GM23338 (cell line): ENCODE results near the gene EPB41L4A. TPM values are rescaled to one million over a fixed set of nuclear protein-coding genes. Genes with fewer than 3 reads are reported as not detected.

Source experiments
- ATAC-seq: fragments of 200-7000 bp; cut with Tn5 transposase; 3 replicates; pipeline ENCODE4 v1.9.1; 2020
- DNase-seq: peaks from one replicate; pipeline ENCODE4 v3.0.0-alpha.2; 2015; ENCODE audit warnings: low spot score
- H2AFZ ChIP-seq: fragments of 200-600 bp; sonication (generic); 2 replicates; pipeline ENCODE4 v1.8.0; 2016; ENCODE audit warnings: antibody characterized with exemption, mild to moderate bottlenecking, moderate library complexity
- H3F3A ChIP-seq: fragments of 200-600 bp; sonication (generic); replicated peaks from 2 replicates; pipeline ENCODE4 v1.8.0; 2017; ENCODE audit warnings: antibody characterized with exemption, mixed run types, low read depth
- H3K27ac ChIP-seq: fragments of 200-600 bp; sonication (generic); 2 replicates; pipeline ENCODE4 v1.6.1; 2016; ENCODE audit warnings: low read depth
- H3K27me3 ChIP-seq: fragments of 200-600 bp; sonication (generic); 2 replicates; pipeline ENCODE4 v1.8.0; 2016; ENCODE audit warnings: mild to moderate bottlenecking, mixed run types, moderate library complexity; ENCODE audit not compliant: insufficient read depth
- H3K36me3 ChIP-seq: fragments of 200-600 bp; sonication (generic); 2 replicates; pipeline ENCODE4 v1.8.0; 2016; ENCODE audit warnings: mild to moderate bottlenecking; ENCODE audit not compliant: insufficient read depth
- H3K4me1 ChIP-seq: fragments of 200-600 bp; sonication (generic); 2 replicates; pipeline ENCODE4 v1.8.0; 2016; ENCODE audit warnings: mild to moderate bottlenecking, moderate library complexity; ENCODE audit not compliant: insufficient read depth
- H3K4me2 ChIP-seq: fragments of 200-600 bp; sonication (generic); 2 replicates; pipeline ENCODE4 v1.7.1; 2017; ENCODE audit warnings: mixed run types
- H3K4me3 ChIP-seq: fragments of 200-600 bp; sonication (generic); 2 replicates; pipeline ENCODE4 v1.6.1; 2016; ENCODE audit warnings: mixed run types
- H3K79me2 ChIP-seq: fragments of 200-600 bp; sonication (generic); replicated peaks from 2 replicates; pipeline ENCODE4 v1.8.0; 2017; ENCODE audit warnings: mild to moderate bottlenecking; ENCODE audit not compliant: insufficient read depth
- H3K9me2 ChIP-seq: fragments of 200-600 bp; sonication (generic); 2 replicates; pipeline ENCODE4 v1.8.0; 2017; ENCODE audit not compliant: insufficient read depth
- H4K20me1 ChIP-seq: fragments of 200-600 bp; sonication (generic); replicated peaks from 2 replicates; pipeline ENCODE4 v1.8.0; 2017; ENCODE audit warnings: mild to moderate bottlenecking; ENCODE audit not compliant: insufficient read depth
- H3K27ac Mint-ChIP-seq: 2 replicates; pipeline ENCODE4 v1.8.0; 2020; ENCODE audit warnings: inconsistent platforms, mild to moderate bottlenecking, moderate library complexity, mixed read lengths
- H3K27me3 Mint-ChIP-seq: 3 replicates; pipeline ENCODE4 v1.8.0; 2022; ENCODE audit warnings: low read depth, mild to moderate bottlenecking, moderate library complexity, mixed read lengths, inconsistent platforms; ENCODE audit not compliant: insufficient read depth, poor library complexity
- H3K36me3 Mint-ChIP-seq: 3 replicates; pipeline ENCODE4 v1.8.0; 2021; ENCODE audit warnings: low read depth, mild to moderate bottlenecking, inconsistent platforms, moderate library complexity, mixed read lengths
- H3K4me1 Mint-ChIP-seq: 3 replicates; pipeline ENCODE4 v1.8.0; 2020; ENCODE audit warnings: mild to moderate bottlenecking, inconsistent platforms, mixed read lengths
- H3K4me3 Mint-ChIP-seq: 3 replicates; pipeline ENCODE4 v1.8.0; 2021; ENCODE audit warnings: moderate library complexity, mild to moderate bottlenecking, inconsistent platforms, mixed read lengths
- H3K9me3 Mint-ChIP-seq: 3 replicates; pipeline ENCODE4 v1.8.0; 2020; ENCODE audit warnings: moderate library complexity, mild to moderate bottlenecking, inconsistent platforms, mixed read lengths
- CREB1 ChIP-seq: fragments of 250-450 bp; sonication (Bioruptor Pico); IDR thresholded peaks from 2 replicates; pipeline ENCODE4 v1.5.0; 2020; ENCODE audit warnings: low read depth, mild to moderate bottlenecking, moderate library complexity
- CTCF ChIP-seq, 2 experiments: fragments of 200-600 bp in 1 of 2; sonication (generic) in 1 of 2; conservative IDR thresholded peaks; 2 replicates each; pipeline versions ENCODE4 v1.5.1 to v1.6.1; 2016 to 2017; ENCODE audit warnings: antibody characterized with exemption in 2 of 2, low read depth in 2 of 2, mild to moderate bottlenecking in 2 of 2, moderate library complexity in 1 of 2
- ETS1 ChIP-seq: IDR thresholded peaks from 2 replicates; pipeline ENCODE4 v1.6.1; 2016; ENCODE audit warnings: antibody characterized with exemption
- EZH2 ChIP-seq: fragments of 200-600 bp; sonication (generic); IDR thresholded peaks from one replicate; pipeline ENCODE4 v1.8.0; 2017; ENCODE audit warnings: antibody characterized with exemption, mild to moderate bottlenecking, low read depth; ENCODE audit not compliant: unreplicated experiment
- EZH2phosphoT487 ChIP-seq: fragments of 200-600 bp; sonication (generic); IDR thresholded peaks from one replicate; pipeline ENCODE4 v1.8.1; 2018; ENCODE audit warnings: antibody characterized with exemption; ENCODE audit not compliant: unreplicated experiment
- JUNB ChIP-seq: IDR thresholded peaks from one replicate; pipeline ENCODE4 v1.6.1; 2016; ENCODE audit warnings: antibody characterized with exemption; ENCODE audit not compliant: unreplicated experiment
- NANOG ChIP-seq: IDR thresholded peaks from 2 replicates; pipeline ENCODE4 v1.6.1; 2016; ENCODE audit warnings: antibody characterized with exemption, borderline replicate concordance
- POLR2AphosphoS5 ChIP-seq: IDR thresholded peaks from 2 replicates; pipeline ENCODE4 v1.6.1; 2016; ENCODE audit warnings: antibody characterized with exemption, low read depth
- REST ChIP-seq: IDR thresholded peaks from one replicate; pipeline ENCODE4 v1.6.1; 2018; ENCODE audit warnings: antibody characterized with exemption; ENCODE audit not compliant: unreplicated experiment
- STAT1 ChIP-seq: IDR thresholded peaks from one replicate; pipeline ENCODE4 v1.6.1; 2016; ENCODE audit warnings: antibody characterized with exemption; ENCODE audit not compliant: unreplicated experiment
- ZNF114 ChIP-seq: fragments of 250-450 bp; sonication (Bioruptor Pico); IDR thresholded peaks from 2 replicates; pipeline ENCODE4 v1.5.0; 2020; ENCODE audit warnings: mild to moderate bottlenecking, moderate library complexity
- ZNF331 ChIP-seq: fragments of 250-450 bp; sonication (Bioruptor Pico); IDR thresholded peaks from 2 replicates; pipeline ENCODE4 v1.5.0; 2020; ENCODE audit warnings: low read depth, mild to moderate bottlenecking, moderate library complexity
- ZNF462 ChIP-seq: fragments of 250-450 bp; sonication (Bioruptor Pico); IDR thresholded peaks from 2 replicates; pipeline ENCODE4 v1.5.0; 2020; ENCODE audit warnings: mild to moderate bottlenecking, moderate library complexity
- polyA plus RNA-seq: library from polyadenylated mRNA; unstranded; fragments of >200 nt; fragmentation: Nextera tagmentation; extraction: Ambion mirVana; gene quantifications from 2 replicates; pipeline ENCODE4 v1.2.1, GENCODE V29; 2016
- total RNA-seq: library from RNA; depleted of rRNA; stranded (reverse); fragments of >200 nt; shearing (Covaris generic); gene quantifications from 2 replicates; pipeline ENCODE4 v1.2.3, GENCODE V29; 2014

EPB41L4A gene
- total and polyA plus RNA-seq, 2 experiments from 2014 or later = 5.7 to 6.0 TPM

GRCh38 chr5:112318346-112318745 is 100.7 kb downstream of the EPB41L4A start:
- no peaks in the 10 kb centered on the region for H4K20me1 ChIP-seq
- ATAC-seq (no peak), DNase-seq (no peak)
- no peaks in the 10 kb centered on the region; the same call in 1 of the 2 replicates for H3K4me1 ChIP-seq
- Mint-ChIP-seq H3K36me3 (no peaks in the 10 kb centered on the region), H3K9me3 (no peaks in the 10 kb centered on the region), H3K27ac (no peak overlapping the region), H3K27me3 (no peaks in the 10 kb centered on the region), H3K4me1 (peaks cover 13% of the 10 kb centered on the region; the same call in 2 of the 3 replicates), H3K4me3 (no peak overlapping the region)
- no peaks in the 10 kb centered on the region for H3F3A ChIP-seq
- no peak overlapping the region for H3K4me2 ChIP-seq
- no peaks in the 10 kb centered on the region for H3K27me3 ChIP-seq
- no peak for TF ChIP-seq ETS1
- TF ChIP-seq CREB1 = no peak
- TF ChIP-seq ZNF114 (CRISPR knock-in tag) = no peak
- TF ChIP-seq JUNB = no peak
- TF ChIP-seq STAT1 = no peak
- TF ChIP-seq ZNF462 (CRISPR knock-in tag) = no peak
- TF ChIP-seq POLR2AphosphoS5 = no peak
- TF ChIP-seq EZH2phosphoT487 = no peak
- no peak for TF ChIP-seq CTCF (conservative IDR thresholded peaks at IDR 0.05; ENCODE audit: low read depth in 2 of 2)
- no peak for TF ChIP-seq REST
- TF ChIP-seq ZNF331 = no peak
- TF ChIP-seq EZH2 = no peak
- no peak for TF ChIP-seq NANOG
- no peak overlapping the region for H3K4me3 ChIP-seq
- H3K36me3 ChIP-seq = no peaks in the 10 kb centered on the region
- no peak overlapping the region for H2AFZ ChIP-seq
- H3K79me2 ChIP-seq = no peaks in the 10 kb centered on the region
- no peak overlapping the region for H3K27ac ChIP-seq
- H3K9me2 ChIP-seq = no peaks in the 10 kb centered on the region; the same call in 1 of the 2 replicates
